HEK293 (cell line): ENCODE data around the gene NDRG4.

Experiments
- CTCF ChIA-PET: fragments of 350-600 bp; formaldehyde crosslinking; extraction: SDS; loops from one replicate; lab custom pipeline; 2021; ENCODE audit warnings: antibody characterized with exemption; lab: Yijun Ruan, JAX
- POLR2A ChIA-PET: fragments of 300-600 bp; formaldehyde crosslinking; extraction: SDS; loops from one replicate; lab custom pipeline; 2020; ENCODE audit warnings: antibody characterized with exemption, inconsistent platforms; lab: Yijun Ruan, JAX
- H3K27ac ChIP-seq: fragments of 200-500 bp; sonication (Bioruptor generic); 2 replicates; pipeline ENCODE4 v1.5.1; 2014; ENCODE audit warnings: low read depth, low read length, control low read depth, inconsistent platforms; ENCODE audit errors: extremely low read depth
- H3K36me3 ChIP-seq, 2 experiments: fragments of 200-500 bp in 1 of 2; sonication (Bioruptor generic) in 1 of 2; 1 replicate in 1 of 2; 2 replicates in 1 of 2; pipeline ENCODE4 v1.5.1; 2014 to 2017; ENCODE audit warnings: inconsistent platforms in 2 of 2, low read length in 2 of 2; ENCODE audit not compliant: control insufficient read depth in 2 of 2, insufficient read depth in 1 of 2
- H3K4me1 ChIP-seq: fragments of 200-500 bp; sonication (Bioruptor generic); 2 replicates; pipeline ENCODE4 v1.5.1; 2014; ENCODE audit warnings: mild to moderate bottlenecking, low read length, inconsistent platforms; ENCODE audit not compliant: control insufficient read depth, insufficient read depth
- H3K4me3 ChIP-seq: 2 replicates; pipeline ENCODE4 v1.5.1; 2011; ENCODE audit warnings: low read depth, mild to moderate bottlenecking, control low read depth, low read length, moderate library complexity
- H3K9me3 ChIP-seq: fragments of 200-500 bp; sonication (Bioruptor generic); 2 replicates; pipeline ENCODE4 v1.5.1; 2014; ENCODE audit warnings: low read depth, low read length, inconsistent platforms; ENCODE audit not compliant: control insufficient read depth, insufficient read depth
- SALL2 ChIP-seq: fragments of 450-650 bp; formaldehyde crosslinking; IDR thresholded peaks from 2 replicates; pipeline ENCODE4 v1.5.0; 2017; ENCODE audit warnings: missing biosample characterization, mild to moderate bottlenecking, missing genetic modification characterization, borderline replicate concordance
- SCRT1 ChIP-seq: fragments of 450-650 bp; formaldehyde crosslinking; IDR thresholded peaks from 2 replicates; pipeline ENCODE4 v1.5.1; 2016; ENCODE audit warnings: missing biosample characterization, missing genetic modification characterization, borderline replicate concordance
- ZFP41 ChIP-seq: fragments of 450-650 bp; formaldehyde crosslinking; IDR thresholded peaks from 2 replicates; pipeline ENCODE4 v1.5.1; 2016; ENCODE audit warnings: missing biosample characterization, missing genetic modification characterization, borderline replicate concordance
- ZNF302 ChIP-seq: fragments of 450-650 bp; formaldehyde crosslinking; IDR thresholded peaks from 2 replicates; pipeline ENCODE4 v1.5.1; 2016; ENCODE audit warnings: missing biosample characterization, missing genetic modification characterization, low read depth
- ZNF362 ChIP-seq: fragments of 450-650 bp; formaldehyde crosslinking; IDR thresholded peaks from 2 replicates; pipeline ENCODE4 v1.5.1; 2016; ENCODE audit warnings: missing biosample characterization, missing genetic modification characterization
- ZNF366 ChIP-seq: fragments of 450-650 bp; formaldehyde crosslinking; conservative IDR thresholded peaks from 2 replicates; pipeline ENCODE4 v1.5.1; 2016; ENCODE audit warnings: missing biosample characterization, missing genetic modification characterization
- ZNF37A ChIP-seq: fragments of 450-650 bp; IDR thresholded peaks from 2 replicates; pipeline ENCODE4 v1.5.1; 2018; ENCODE audit warnings: missing biosample characterization, missing genetic modification characterization
- ZNF394 ChIP-seq: fragments of 450-650 bp; formaldehyde crosslinking; IDR thresholded peaks from 2 replicates; pipeline ENCODE4 v1.5.1; 2016; ENCODE audit warnings: missing biosample characterization, missing genetic modification characterization, mild to moderate bottlenecking, moderate library complexity, borderline replicate concordance
- ZNF544 ChIP-seq: fragments of 450-650 bp; formaldehyde crosslinking; IDR thresholded peaks from 2 replicates; pipeline ENCODE4 v1.5.0; 2017; ENCODE audit warnings: missing biosample characterization, missing genetic modification characterization
- ZNF558 ChIP-seq: fragments of 450-650 bp; formaldehyde crosslinking; IDR thresholded peaks from 2 replicates; pipeline ENCODE4 v1.5.1; 2016; ENCODE audit warnings: missing biosample characterization, missing genetic modification characterization
- ZNF560 ChIP-seq: fragments of 450-650 bp; formaldehyde crosslinking; IDR thresholded peaks from 2 replicates; pipeline ENCODE4 v1.5.1; 2017; ENCODE audit warnings: missing biosample characterization, missing genetic modification characterization, borderline replicate concordance
- ZNF561 ChIP-seq: fragments of 450-650 bp; IDR thresholded peaks from 2 replicates; pipeline ENCODE4 v1.5.1; 2018; ENCODE audit warnings: missing biosample characterization, missing genetic modification characterization, borderline replicate concordance
- ZNF610 ChIP-seq: fragments of 450-650 bp; formaldehyde crosslinking; IDR thresholded peaks from 2 replicates; pipeline ENCODE4 v1.5.1; 2016; ENCODE audit warnings: missing biosample characterization, missing genetic modification characterization, borderline replicate concordance
- ZNF626 ChIP-seq: fragments of 450-650 bp; sonication (Bioruptor Pico); formaldehyde crosslinking; IDR thresholded peaks from 2 replicates; pipeline ENCODE4 v1.5.1; 2018; ENCODE audit warnings: missing biosample characterization, missing genetic modification characterization, inconsistent platforms
- ZSCAN16 ChIP-seq: fragments of 450-650 bp; formaldehyde crosslinking; IDR thresholded peaks from 2 replicates; pipeline ENCODE4 v1.5.1; 2016; ENCODE audit warnings: missing biosample characterization, missing genetic modification characterization
- TF ChIP-seq, protein P1 (sequence below): fragments of 450-650 bp; formaldehyde crosslinking; conservative IDR thresholded peaks from 2 replicates; pipeline ENCODE4 v1.5.1; 2016; ENCODE audit warnings: low read depth, missing biosample characterization, missing genetic modification characterization
- TF ChIP-seq, protein P2 (sequence below): fragments of 450-650 bp; formaldehyde crosslinking; IDR thresholded peaks from 2 replicates; pipeline ENCODE4 v1.5.1; 2016; ENCODE audit warnings: missing biosample characterization, missing genetic modification characterization
- TF ChIP-seq, protein P3 (sequence below): fragments of 450-650 bp; formaldehyde crosslinking; IDR thresholded peaks from 2 replicates; pipeline ENCODE4 v1.5.1; 2016; ENCODE audit warnings: missing biosample characterization, missing genetic modification characterization

The NDRG4 gene

GRCh38 chr16:58502217-58502921 lies 2.4 kb downstream of the NDRG4 start:
- H3K9me3 ChIP-seq: no peaks in the 10 kb centered on the region
- H3K36me3 ChIP-seq: peaks cover 0 to 5% of the 10 kb centered on the region in 2 experiments; a peak in 1 of 3 replicates
- POLR2A ChIA-PET: no interaction called here
- TF ChIP-seq ZNF558 (tag by site-specific recombination) (no peak), ZNF366 (tag by site-specific recombination) (no peak), ZSCAN16 (no peak), ZNF544 (tag by site-specific recombination) (no peak), SCRT1 (tag by site-specific recombination) (no peak), ZNF37A (no peak), ZNF302 (no peak), ZNF362 (tag by site-specific recombination) (no peak), ZNF394 (tag by site-specific recombination) (no peak), ZNF626 (tag by site-specific recombination) (no peak), ZNF610 (tag by site-specific recombination) (no peak), ZNF561 (no peak)
- TF ChIP-seq, protein P1, sequence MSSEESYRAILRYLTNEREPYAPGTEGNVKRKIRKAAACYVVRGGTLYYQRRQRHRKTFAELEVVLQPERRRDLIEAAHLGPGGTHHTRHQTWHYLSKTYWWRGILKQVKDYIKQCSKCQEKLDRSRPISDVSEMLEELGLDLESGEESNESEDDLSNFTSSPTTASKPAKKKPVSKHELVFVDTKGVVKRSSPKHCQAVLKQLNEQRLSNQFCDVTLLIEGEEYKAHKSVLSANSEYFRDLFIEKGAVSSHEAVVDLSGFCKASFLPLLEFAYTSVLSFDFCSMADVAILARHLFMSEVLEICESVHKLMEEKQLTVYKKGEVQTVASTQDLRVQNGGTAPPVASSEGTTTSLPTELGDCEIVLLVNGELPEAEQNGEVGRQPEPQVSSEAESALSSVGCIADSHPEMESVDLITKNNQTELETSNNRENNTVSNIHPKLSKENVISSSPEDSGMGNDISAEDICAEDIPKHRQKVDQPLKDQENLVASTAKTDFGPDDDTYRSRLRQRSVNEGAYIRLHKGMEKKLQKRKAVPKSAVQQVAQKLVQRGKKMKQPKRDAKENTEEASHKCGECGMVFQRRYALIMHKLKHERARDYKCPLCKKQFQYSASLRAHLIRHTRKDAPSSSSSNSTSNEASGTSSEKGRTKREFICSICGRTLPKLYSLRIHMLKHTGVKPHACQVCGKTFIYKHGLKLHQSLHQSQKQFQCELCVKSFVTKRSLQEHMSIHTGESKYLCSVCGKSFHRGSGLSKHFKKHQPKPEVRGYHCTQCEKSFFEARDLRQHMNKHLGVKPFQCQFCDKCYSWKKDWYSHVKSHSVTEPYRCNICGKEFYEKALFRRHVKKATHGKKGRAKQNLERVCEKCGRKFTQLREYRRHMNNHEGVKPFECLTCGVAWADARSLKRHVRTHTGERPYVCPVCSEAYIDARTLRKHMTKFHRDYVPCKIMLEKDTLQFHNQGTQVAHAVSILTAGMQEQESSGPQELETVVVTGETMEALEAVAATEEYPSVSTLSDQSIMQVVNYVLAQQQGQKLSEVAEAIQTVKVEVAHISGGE (tag by site-specific recombination): no peak
- CTCF ChIA-PET: interaction anchor here (0.5 to 1.8 kb wide), 4 partner anchors 10 to 156 kb away, joined by 3 to 7 read pairs (median 4); no protein-coding TSS in a partner anchor
- H3K4me3 ChIP-seq: no peak overlapping the region
- peaks cover 5% of the 10 kb centered on the region for H3K4me1 ChIP-seq
- no peak overlapping the region for H3K27ac ChIP-seq

GRCh38 chr16:58503166-58503862 lies 3.4 kb downstream of the NDRG4 start:
- ChIA-PET CTCF (interaction anchor here (0.5 to 1.8 kb wide), 2 partner anchors 9 to 135 kb away, joined by 3 to 7 read pairs; no protein-coding TSS in a partner anchor), POLR2A (no interaction called here)
- Histone ChIP-seq H3K36me3 (peaks cover 0 to 5% of the 10 kb centered on the region in 2 experiments; a peak in 1 of 3 replicates), H3K4me1 (peaks cover 5% of the 10 kb centered on the region), H3K9me3 (no peaks in the 10 kb centered on the region), H3K4me3 (no peak overlapping the region), H3K27ac (no peak overlapping the region)
- TF ChIP-seq, protein P2, sequence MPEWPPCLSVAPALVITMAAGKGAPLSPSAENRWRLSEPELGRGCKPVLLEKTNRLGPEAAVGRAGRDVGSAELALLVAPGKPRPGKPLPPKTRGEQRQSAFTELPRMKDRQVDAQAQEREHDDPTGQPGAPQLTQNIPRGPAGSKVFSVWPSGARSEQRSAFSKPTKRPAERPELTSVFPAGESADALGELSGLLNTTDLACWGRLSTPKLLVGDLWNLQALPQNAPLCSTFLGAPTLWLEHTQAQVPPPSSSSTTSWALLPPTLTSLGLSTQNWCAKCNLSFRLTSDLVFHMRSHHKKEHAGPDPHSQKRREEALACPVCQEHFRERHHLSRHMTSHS (tag by site-specific recombination): no peak
- TF ChIP-seq SALL2 (tag by site-specific recombination): no peak
- no peak for TF ChIP-seq ZFP41
- TF ChIP-seq ZNF560: no peak
- TF ChIP-seq, protein P3, sequence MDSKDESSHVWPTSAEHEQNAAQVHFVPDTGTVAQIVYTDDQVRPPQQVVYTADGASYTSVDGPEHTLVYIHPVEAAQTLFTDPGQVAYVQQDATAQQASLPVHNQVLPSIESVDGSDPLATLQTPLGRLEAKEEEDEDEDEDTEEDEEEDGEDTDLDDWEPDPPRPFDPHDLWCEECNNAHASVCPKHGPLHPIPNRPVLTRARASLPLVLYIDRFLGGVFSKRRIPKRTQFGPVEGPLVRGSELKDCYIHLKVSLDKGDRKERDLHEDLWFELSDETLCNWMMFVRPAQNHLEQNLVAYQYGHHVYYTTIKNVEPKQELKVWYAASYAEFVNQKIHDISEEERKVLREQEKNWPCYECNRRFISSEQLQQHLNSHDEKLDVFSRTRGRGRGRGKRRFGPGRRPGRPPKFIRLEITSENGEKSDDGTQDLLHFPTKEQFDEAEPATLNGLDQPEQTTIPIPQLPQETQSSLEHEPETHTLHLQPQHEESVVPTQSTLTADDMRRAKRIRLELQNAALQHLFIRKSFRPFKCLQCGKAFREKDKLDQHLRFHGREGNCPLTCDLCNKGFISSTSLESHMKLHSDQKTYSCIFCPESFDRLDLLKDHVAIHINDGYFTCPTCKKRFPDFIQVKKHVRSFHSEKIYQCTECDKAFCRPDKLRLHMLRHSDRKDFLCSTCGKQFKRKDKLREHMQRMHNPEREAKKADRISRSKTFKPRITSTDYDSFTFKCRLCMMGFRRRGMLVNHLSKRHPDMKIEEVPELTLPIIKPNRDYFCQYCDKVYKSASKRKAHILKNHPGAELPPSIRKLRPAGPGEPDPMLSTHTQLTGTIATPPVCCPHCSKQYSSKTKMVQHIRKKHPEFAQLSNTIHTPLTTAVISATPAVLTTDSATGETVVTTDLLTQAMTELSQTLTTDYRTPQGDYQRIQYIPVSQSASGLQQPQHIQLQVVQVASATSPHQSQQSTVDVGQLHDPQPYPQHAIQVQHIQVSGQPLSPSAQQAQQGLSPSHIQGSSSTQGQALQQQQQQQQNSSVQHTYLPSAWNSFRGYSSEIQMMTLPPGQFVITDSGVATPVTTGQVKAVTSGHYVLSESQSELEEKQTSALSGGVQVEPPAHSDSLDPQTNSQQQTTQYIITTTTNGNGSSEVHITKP (tag by site-specific recombination): peak; percentile 67
